Jurkat, Clone E6-1 (cell line): ENCODE results near the gene CYP19A1. TPM values are rescaled to one million over a fixed set of nuclear protein-coding genes. Genes with fewer than 3 reads are reported as not detected.

Source experiments
- DNase-seq: peaks from one replicate; pipeline ENCODE4 v3.0.0-alpha.2; 2011; ENCODE audit warnings: low read depth, low spot score
- H3K4me3 ChIP-seq: 2 replicates; pipeline ENCODE4 v1.5.1; 2011; ENCODE audit warnings: mild to moderate bottlenecking, low read length, control low read depth, moderate library complexity
- polyA plus RNA-seq: library from polyadenylated mRNA; unstranded; fragments of >200 nt; gene quantifications from one replicate; pipeline ENCODE4 v1.2.1, GENCODE V29; 2012; ENCODE audit warnings: missing spikeins; ENCODE audit not compliant: insufficient read length, insufficient read depth

The CYP19A1 gene
- not detected for polyA plus RNA-seq

GRCh38 chr15:51338496-51338895 is at the start of gene CYP19A1:
Gene CYP19A1 (minus strand): TSS chr15:51338596. CDS start chr15:51242912, 95,684 bp downstream.
- H3K4me3 ChIP-seq, result no peak within 1 kb of the TSS
- DNase-seq, result no peak

GRCh38 chr15:51387699-51388041 is 49.3 kb upstream of the CYP19A1 start:
- H3K4me3 ChIP-seq, result no peak overlapping the region
- DNase-seq, result no peak

GRCh38 chr15:51386960-51387698 is 48.7 kb upstream of the CYP19A1 start:
- no peak for DNase-seq

GRCh38 chr15:51386486-51386885 is 48.1 kb upstream of the CYP19A1 start:
- H3K4me3 ChIP-seq, result no peak overlapping the region
- no peak for DNase-seq

More at GRCh38 chr15:51386960-51387698, 48.7 kb upstream of the CYP19A1 start:
- no peak overlapping the region for H3K4me3 ChIP-seq

GRCh38 chr15:51386029-51386428 is 47.6 kb upstream of the CYP19A1 start:
- H3K4me3 ChIP-seq, result no peak overlapping the region
- no peak for DNase-seq

GRCh38 chr15:51382787-51383186 is 44.4 kb upstream of the CYP19A1 start:
- H3K4me3 ChIP-seq, result no peak overlapping the region
- peak; percentile 30 for DNase-seq

- DNase-seq, result peak; percentile 33
- no peak overlapping the region for H3K4me3 ChIP-seq
Measured at GRCh38 chr15:51380999-51381806, 42.8 kb upstream of the CYP19A1 start.

- H3K4me3 ChIP-seq, result no peak overlapping the region
Measured at GRCh38 chr15:51379390-51379789, 41.0 kb upstream of the CYP19A1 start.

GRCh38 chr15:51378406-51378805 is 40.0 kb upstream of the CYP19A1 start:
- no peak overlapping the region for H3K4me3 ChIP-seq
- no peak for DNase-seq

More at GRCh38 chr15:51379390-51379789, 41.0 kb upstream of the CYP19A1 start:
- no peak for DNase-seq

GRCh38 chr15:51377038-51377786 is 38.8 kb upstream of the CYP19A1 start:
- H3K4me3 ChIP-seq, result no peak overlapping the region
- DNase-seq, result no peak

- H3K4me3 ChIP-seq, result no peak overlapping the region
- no peak for DNase-seq
Measured at GRCh38 chr15:51375966-51376640, 37.7 kb upstream of the CYP19A1 start.

GRCh38 chr15:51374131-51374530 is 35.7 kb upstream of the CYP19A1 start:
- H3K4me3 ChIP-seq, result no peak overlapping the region
- no peak for DNase-seq

GRCh38 chr15:51371266-51371665 is 32.9 kb upstream of the CYP19A1 start:
- no peak overlapping the region for H3K4me3 ChIP-seq
- no peak for DNase-seq

- no peak for DNase-seq
- H3K4me3 ChIP-seq, result no peak overlapping the region
Measured at GRCh38 chr15:51369451-51369761, 31.0 kb upstream of the CYP19A1 start.

GRCh38 chr15:51368751-51369450 is 30.5 kb upstream of the CYP19A1 start:
- no peak for DNase-seq
- H3K4me3 ChIP-seq, result no peak overlapping the region

GRCh38 chr15:51368307-51368706 is 29.9 kb upstream of the CYP19A1 start:
- no peak for DNase-seq

GRCh38 chr15:51367322-51367976 is 29.1 kb upstream of the CYP19A1 start:
- no peak overlapping the region for H3K4me3 ChIP-seq
- no peak for DNase-seq

More at GRCh38 chr15:51368307-51368706, 29.9 kb upstream of the CYP19A1 start:
- H3K4me3 ChIP-seq, result no peak overlapping the region

- DNase-seq, result no peak
- H3K4me3 ChIP-seq, result no peak overlapping the region
Measured at GRCh38 chr15:51366920-51367319, 28.5 kb upstream of the CYP19A1 start.
